GM12872 (cell line): ENCODE results near the gene HAUS1.

Experiments
- TF ChIP-seq, protein P1 (sequence below): IDR thresholded peaks from 3 replicates; pipeline ENCODE4 v1.5.1; 2011; ENCODE audit warnings: low read depth, mild to moderate bottlenecking, low read length, moderate library complexity; ENCODE audit not compliant: insufficient read depth

Gene HAUS1

DNA sequence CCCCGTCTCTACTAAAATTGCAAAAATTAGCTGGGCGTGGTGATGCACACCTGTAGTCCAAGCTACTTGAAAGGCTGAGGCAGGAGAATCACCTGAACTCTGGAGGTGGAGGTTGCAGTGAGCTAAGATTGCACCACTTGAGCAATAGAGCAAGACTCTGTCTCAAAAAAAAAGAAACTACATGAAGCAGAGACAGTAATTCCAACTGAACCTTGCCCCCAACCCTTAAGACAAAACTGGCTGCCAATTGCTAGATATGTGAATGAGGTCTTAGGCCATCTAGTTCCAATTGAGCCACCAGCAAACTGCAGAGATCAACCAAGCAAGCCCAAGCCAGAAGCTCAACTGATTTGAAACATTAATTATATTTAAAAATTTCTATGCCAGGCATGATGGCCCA lies 25.9 kb downstream of the HAUS1 start:
- TF ChIP-seq, protein P1, sequence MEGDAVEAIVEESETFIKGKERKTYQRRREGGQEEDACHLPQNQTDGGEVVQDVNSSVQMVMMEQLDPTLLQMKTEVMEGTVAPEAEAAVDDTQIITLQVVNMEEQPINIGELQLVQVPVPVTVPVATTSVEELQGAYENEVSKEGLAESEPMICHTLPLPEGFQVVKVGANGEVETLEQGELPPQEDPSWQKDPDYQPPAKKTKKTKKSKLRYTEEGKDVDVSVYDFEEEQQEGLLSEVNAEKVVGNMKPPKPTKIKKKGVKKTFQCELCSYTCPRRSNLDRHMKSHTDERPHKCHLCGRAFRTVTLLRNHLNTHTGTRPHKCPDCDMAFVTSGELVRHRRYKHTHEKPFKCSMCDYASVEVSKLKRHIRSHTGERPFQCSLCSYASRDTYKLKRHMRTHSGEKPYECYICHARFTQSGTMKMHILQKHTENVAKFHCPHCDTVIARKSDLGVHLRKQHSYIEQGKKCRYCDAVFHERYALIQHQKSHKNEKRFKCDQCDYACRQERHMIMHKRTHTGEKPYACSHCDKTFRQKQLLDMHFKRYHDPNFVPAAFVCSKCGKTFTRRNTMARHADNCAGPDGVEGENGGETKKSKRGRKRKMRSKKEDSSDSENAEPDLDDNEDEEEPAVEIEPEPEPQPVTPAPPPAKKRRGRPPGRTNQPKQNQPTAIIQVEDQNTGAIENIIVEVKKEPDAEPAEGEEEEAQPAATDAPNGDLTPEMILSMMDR: no peak

GRCh38 chr18:46133534-46133933 lies 29.3 kb downstream of the HAUS1 start:
- TF ChIP-seq, protein P1: no peak

- TF ChIP-seq, protein P1: no peak
These were observed 30.9 kb downstream of the HAUS1 start for GRCh38 chr18:46134920-46135675.

DNA sequence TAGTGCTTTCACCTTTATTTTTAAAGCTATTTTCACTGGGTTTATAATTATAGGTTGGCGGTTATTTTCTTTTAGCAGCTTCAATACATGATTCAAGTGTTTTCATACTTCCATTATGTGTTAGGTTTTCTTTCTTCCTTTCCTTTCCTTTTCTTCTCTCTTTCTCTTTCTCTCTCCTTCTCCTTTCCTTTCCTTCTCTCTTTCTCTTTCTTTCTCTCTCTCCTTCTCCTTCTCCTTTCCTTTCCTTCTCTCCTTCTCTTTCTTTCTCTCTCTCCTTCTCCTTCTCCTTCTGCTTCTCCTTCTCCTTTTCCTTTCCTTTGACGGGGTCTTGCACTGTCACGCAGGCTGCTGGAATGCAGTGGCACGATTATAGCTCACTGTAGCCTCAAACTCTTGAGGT lies 36.0 kb downstream of the HAUS1 start:
- TF ChIP-seq, protein P1: no peak

GRCh38 chr18:46141199-46141598 lies 37.0 kb downstream of the HAUS1 start:
- TF ChIP-seq, protein P1: no peak

GRCh38 chr18:46148810-46149209 lies 44.6 kb downstream of the HAUS1 start:
- TF ChIP-seq, protein P1: peak; percentile 65

DNA sequence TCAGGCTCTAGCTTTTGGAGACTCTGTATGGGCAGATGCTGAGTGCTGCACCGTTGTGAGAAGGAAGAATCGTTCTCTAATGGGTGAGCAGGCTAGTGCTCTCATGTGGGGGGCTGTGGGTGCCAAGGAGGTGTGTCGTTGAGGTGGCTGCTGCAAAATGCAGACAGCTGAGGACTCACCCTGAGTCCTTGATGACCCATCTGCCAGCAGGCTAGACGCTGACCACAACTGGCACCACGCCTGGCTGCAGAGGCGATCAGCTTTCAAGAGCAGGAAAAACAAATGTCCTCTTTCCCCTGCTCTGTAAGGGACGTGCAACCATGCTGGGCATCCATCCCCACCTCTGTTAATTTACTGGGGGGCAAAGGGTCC lies 48.2 kb downstream of the HAUS1 start:
- TF ChIP-seq, protein P1: no peak
